Activated CD8-positive, alpha-beta memory T cell treated with anti-CD3 and anti-CD28 coated beads for 4 hours (primary cell): ENCODE data around the gene LDAH.
"Not testable (repeated sequence)": the region's sequence is repeated elsewhere in the genome, so short reads cannot be mapped to it uniquely, and the experiment has no call there.

Source experiments
- DNase-seq, 2 donors: peaks; one replicate each; pipeline ENCODE4 v3.0.0-alpha.2; 2020; ENCODE audit warnings: low read depth in 2 of 2

LDAH gene

DNA sequence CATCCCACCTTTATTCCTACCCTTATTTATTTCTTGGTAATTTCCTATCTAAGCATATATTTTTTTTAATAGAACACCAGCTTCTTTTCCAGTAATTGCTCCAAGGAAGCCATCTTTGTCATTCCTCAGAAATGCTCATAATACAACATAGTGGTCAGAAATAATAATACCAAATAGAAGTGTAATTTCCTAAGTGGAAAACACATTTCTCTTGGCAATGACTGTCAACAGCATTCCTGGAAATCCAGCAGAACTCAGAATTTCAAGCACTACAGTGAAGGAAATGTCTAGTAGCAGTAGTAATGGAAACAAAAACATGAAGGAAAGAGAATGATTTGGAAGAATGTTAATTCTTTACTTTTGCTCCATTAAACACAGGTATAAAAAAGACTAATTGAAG is 99.4 kb downstream of the LDAH start:
- DNase-seq, result no peak

DNA sequence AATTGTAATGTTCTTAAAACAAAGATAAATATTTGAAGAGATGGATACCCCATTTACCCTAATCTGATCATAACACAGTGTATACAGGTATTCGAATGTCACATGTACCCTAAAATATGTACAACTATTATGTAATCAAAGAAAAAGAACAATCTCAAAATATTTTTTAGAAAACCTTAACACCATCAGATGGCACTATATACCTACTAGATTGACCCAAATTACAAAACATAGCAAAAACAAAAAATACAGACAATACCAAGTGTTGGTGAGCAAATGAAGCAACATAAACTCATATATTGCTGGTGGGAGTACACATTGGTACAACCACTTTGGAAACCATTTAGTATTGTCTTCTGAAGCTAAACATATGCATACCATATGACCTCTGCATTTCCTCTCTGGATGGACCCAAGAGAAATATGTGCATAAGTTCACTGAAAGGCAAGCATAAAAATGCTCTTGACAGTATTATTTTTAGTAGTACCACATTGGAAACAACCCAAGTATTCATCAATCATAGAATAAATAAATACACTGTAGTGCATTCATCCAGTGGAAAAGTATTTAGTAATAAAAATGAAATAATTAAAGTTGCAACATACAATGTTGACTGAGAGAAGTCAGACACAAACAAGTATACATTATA is 100.2 kb downstream of the LDAH start:
- no peak for DNase-seq

- no peak for DNase-seq
Observed at GRCh38 chr2:20717641-20718040, 105.3 kb downstream of the LDAH start.

- not testable (repeated sequence) for DNase-seq
Observed at GRCh38 chr2:20716164-20716563, 106.7 kb downstream of the LDAH start.

DNA sequence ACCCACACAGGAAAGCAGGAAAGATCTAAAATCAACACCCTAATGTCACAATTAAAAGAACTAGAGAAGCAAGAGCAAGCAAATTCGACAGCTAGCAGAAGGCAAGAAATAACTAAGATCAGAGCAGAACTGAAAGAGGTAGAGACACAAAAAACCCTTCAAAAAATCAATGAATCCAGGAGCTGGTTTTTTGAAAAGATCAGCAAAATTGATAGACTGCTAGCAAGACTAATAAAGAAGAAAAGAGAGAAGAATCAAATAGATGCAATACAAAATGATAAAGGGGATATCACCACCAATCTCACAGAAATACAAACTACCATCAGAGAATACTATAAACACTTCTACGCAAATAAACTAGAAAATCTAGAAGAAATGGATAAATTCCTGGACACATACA is 108.5 kb downstream of the LDAH start:
- DNase-seq, result not testable (repeated sequence)

- not testable (repeated sequence) for DNase-seq
Observed at GRCh38 chr2:20713585-20713984, 109.3 kb downstream of the LDAH start.

DNA sequence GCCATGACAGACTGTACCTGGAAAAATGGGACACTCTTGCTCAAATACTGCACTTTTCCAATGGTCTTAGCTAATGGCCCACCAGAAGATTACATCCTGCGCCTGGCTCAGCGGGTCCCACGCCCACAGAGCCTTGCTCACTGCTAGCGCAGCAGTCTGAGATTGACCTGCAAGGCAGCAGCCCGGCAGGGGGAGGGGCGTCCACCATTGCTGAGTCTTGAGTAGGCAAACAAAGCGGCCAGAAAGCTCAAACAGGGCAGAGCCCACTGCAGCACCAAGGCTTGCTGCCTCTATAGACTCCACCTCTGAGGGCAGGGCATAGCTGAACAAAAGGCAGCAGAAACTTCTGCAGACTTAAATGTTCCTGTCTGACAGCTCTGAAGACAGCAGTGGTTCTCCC is 111.3 kb downstream of the LDAH start:
- DNase-seq, result not testable (repeated sequence)

GRCh38 chr2:20707601-20708000 is 115.3 kb downstream of the LDAH start:
- DNase-seq, result no peak

DNA sequence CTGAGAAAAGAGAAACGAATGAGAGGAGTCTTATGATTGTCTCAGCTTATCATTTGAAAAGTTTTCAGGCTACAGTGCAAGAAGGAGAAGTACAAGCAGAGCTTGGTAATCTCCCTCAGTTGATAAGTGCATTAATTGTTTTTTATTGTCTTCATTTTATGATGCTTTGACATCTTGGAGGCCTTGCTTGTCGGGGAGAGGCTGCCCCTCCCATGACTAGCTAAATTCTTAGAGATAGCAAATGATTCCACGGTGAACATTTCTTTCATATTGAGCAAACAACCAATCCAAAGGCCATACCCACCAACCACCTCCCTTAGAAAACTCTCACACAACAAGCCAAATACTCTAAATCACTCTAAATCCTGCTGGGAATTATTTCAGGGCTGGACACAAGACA is 116.1 kb downstream of the LDAH start:
- DNase-seq, result no peak

DNA sequence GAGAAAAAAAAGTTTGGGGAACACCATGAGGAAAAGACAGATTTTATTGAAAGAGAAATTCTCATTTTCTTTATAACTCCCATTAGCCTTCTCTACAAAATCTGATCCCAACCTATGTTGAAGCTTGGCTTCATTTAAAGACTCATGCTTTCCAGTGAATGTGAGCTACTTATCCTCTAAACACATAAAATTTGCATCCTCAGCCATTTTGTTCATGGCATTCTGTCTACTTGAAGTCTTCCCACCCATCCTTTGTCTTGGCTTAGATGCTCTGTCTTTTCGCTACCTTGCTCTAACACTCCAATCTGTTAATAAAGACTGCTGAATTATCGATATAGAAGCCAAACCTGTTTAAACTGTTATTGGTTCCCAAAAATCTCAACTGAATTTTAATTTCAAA is 116.7 kb downstream of the LDAH start:
- DNase-seq, result no peak

DNA sequence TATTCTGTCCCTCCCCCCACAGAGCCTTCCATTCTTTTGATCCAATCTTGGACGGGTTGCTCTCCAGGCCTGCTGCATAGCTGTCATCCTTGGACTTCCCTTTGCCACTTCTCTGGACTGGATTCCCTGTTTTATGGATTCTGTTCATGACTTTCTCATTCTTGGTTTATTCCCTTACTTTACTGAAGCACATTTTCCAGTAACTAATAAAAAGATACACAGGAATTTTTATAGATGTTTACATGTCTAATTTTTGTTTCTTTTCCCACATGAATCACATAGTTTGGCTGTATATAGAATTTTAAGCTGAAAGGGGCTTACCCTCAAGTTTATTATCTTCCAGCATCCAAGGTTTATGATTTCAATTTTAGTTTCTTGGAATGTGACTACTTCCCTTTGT is 118.0 kb downstream of the LDAH start:
- DNase-seq, result no peak

- DNase-seq, result no peak
Observed at GRCh38 chr2:20702563-20702962, 120.3 kb downstream of the LDAH start.

GRCh38 chr2:20698916-20699613 is 123.8 kb downstream of the LDAH start:
- no peak for DNase-seq

GRCh38 chr2:20697322-20697934 is 125.5 kb downstream of the LDAH start:
- no peak for DNase-seq

DNA sequence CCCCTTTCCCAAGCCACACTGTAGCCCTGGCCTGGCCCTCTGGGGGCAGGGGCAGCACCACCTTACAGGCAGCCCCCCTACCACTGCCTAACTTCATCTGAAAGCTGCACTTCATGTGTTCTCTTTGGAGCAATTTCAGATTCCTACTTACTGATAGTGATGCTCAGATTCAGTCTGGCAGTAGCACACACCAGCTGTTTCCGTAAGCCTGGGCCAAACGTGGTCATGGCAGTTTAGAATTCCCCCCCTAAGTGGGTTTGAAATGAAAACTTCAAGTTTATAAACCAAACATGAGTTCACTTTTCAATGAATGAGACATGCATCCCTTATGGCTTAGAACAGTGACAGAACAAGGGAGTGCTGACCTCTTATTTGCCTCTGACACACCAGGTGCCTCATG is 126.5 kb downstream of the LDAH start:
- DNase-seq, result no peak

- no peak for DNase-seq
Observed at GRCh38 chr2:20693317-20693716, 129.6 kb downstream of the LDAH start.

GRCh38 chr2:20692081-20692480 is 130.8 kb downstream of the LDAH start:
- DNase-seq, result no peak

- DNase-seq, result no peak
Observed at GRCh38 chr2:20691076-20691734, 131.7 kb downstream of the LDAH start.

DNA sequence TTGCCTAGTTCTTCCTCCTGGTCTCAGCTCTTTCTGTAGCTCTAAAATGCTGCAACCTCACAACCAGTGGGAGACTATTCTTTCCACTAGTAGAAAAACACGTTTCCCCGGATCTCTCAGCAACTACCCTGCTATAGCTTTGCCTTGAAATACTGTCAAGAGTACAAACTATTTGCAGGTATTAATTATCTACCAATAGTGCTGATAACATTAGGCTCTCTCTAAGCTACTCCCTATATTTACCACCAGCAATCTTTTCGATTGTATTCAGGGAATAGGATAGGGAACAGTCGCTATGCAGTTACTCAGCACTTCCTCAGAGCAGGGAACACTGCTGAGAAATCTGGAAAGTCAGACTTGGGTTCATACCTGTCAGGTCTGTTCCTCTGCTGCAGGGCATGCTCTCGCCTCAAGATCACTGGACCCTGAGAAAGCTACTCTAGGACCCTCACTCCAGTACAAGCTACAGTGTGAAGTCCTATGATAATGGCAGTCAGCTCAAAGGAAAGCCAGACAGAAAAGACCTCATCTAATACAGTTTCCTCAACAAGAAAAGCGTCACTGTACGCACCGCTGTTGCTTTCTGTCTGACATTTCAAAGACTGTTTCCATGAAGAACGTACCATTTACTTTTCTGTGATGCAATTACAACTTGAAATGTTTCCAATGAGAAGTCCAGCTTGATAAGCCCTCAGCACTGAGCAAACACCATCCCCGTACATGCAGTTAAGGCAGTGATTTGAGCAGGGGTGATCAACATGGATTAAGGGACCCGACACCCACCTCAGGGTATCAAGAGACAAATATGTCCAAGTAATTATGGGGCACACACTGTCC is 133.3 kb downstream of the LDAH start:
- DNase-seq, result no peak

- DNase-seq, result no peak
Observed at GRCh38 chr2:20687260-20687832, 135.6 kb downstream of the LDAH start.

DNA sequence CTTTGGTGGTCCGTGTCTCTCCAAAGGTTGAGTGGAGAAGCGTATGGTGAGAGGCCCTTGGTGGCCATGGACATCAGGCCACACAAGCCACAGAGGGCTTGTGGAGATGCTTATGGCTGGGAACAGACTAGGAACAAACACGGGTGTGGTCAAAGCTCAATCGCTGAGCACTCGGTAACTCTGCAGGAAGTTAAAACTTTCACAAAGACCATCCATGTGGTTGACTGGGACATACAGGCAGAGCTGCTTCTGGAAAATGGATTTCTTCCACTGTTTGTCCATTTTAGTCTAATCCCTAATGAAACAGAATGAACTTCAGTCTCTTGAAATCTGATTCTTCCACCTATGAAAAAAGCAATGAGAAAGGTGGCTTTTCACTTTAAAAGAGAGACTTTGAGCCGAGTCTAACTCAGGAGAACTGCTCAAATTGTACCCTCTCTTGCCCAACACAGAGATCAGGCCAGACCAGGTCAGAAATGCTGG is 138.3 kb downstream of the LDAH start:
- DNase-seq, result no peak
